NCI-H2171 (cell line): Measurements from ENCODE around the gene TTYH1.

Experiments
- DNase-seq: peaks from one replicate; lab custom pipeline; 2025; lab: John Stamatoyannopoulos, UW

TTYH1 gene

DNA sequence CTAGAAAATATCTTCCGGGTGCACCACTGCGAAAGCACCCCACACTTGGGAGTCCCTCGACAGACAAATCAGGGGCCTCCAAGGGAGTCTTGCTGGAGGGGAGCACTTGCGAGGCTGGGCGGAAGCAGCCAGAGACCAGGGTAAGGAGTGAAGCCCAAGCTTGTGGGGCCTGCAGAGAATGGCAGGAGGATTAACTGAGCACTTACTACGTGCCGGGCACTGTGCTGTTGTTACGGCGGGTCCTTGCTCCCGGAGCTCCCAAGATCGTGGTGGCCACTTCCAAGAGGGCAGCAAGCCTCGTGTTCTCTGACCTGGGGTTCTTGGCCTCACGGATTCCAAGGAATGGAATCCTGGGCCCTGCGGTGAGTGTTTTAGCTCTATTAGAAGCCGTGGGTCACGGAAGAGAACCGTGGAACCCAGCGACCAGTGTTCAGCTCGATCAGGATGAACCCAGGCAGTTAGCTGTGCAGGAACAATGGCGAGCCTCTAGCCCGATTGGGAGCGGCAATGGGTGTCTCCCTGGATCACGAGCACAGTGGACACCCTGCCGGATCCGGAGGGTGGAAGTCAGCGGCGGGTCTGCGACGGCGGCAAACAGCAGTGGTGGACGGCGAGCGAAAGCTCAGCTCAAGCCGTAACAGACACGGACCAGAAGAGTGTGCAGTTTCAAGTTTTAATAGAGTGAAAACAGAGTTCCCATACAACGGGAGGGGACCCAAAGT lies 9.6 kb downstream of the TTYH1 start:
- no peak for DNase-seq

DNA sequence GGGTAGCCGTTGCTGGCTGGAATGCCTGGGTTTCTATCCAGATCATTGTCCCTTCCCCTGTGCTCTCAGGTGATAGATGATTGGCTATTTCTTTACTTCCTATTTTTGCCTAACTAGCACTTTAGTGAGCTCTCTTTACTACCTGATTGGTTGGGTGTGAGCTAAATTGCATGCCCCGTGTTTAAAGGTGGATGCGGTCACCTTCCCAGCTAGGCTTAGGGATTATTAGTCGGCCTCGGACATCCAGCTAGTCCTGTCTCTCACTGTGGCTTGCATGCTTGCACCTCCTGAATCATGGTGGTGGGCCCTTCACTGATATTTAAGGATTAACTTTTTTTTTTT lies 10.1 kb downstream of the TTYH1 start:
- DNase-seq = no peak

DNA sequence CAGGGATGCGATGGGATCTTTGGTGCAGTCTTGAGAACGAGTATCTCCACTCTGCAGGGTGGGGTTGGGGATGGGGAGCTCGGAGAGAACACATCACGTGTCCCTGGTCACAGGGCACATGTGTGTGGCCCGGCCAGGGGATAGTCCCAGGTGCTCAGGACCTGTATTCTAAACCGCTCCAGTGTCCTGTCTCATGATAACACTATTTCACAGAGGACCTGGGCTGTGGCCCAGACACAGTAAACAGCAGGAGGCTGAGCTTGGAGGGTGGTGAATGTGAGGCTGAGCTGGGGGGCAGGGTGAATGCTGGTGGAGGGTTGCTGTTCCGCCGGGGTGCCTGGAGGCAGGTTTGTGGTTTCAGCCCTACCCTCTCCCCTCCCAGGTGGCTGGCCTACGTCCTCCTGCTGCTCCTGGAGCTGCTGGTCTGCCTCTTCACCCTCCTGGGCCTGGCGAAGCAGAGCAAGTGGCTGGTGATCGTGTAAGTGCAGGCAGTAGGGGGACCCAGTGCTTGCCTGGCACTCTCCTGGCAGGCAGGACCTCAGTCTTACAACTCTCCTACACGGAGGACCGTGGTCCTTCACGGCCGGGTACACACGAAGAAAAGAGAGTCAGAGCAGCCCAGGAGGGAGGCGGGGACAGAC lies 11.1 kb downstream of the TTYH1 start:
- DNase-seq = no peak

DNA sequence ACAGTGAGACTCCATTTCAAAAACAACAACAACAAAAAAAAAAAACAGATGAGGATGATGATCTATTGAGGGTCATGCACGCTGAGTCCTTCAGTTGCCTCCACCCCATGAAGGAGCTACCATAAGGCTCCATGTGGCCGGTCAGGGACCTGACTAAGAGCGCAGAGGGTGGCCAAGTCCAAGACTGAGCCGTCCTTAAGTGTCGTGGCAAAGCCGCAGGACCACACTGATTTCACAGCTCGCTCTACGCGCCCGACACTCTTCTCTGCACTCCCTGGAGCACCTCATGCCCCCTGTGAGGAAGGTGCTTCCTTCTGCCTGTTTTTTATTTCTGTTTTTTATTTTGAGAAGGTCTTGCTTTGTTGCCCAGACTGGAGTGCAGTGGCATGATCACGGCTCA lies 12.3 kb downstream of the TTYH1 start:
- no peak for DNase-seq

DNA sequence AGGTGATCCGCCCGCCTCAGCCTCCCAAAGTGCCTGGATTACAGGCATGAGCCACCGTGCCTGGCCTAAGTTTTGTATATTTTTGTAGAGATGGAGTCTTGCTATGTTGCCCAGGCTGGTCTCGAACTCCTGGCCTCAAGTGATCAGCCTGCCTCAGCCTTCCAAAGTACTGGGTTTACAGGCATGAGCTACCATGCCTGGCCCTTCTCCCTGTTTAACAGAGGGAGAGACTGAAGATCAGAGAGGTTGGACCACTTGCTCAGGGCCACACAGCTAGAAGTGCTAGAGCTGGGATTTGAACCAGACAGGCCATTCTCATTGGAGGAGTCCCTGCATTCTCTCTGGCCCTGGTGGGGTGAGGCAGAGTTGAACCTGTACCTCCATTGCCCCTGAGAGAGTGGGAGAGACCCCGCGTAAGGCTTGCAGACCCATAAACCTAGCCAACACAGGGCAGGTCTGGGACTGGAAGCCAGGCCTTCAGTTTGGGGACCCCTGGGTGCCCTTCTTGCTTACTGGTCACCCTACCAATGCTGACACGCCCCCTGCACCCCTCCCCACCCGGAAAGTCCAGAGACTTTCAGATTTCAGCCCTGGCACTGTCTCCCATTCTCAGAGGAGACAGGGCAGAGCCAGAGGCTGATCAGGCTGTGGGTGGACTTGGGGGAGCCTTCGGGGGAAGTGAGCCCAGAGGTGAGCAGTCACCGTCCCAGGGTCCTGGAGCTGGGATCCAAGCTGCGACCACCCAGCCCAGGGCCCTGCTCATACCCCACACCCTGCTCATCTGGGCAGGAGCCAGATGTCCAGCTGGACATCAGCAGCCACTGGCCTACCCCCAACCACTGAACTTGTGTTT lies 13.3 kb downstream of the TTYH1 start:
- no peak for DNase-seq

DNA sequence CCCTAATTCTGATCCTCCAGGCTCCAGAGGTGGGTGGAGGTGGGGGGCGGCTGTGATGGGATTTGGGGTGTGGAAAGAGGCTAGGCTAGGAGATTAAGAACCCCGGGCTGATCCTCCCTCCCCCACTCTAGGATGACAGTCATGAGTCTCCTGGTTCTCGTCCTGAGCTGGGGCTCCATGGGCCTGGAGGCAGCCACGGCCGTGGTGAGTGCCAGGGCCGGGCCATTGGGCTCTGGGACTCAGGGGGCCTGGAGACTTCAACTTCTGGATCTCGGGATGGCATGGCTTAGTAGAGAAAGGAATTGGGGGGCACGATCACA lies 13.9 kb downstream of the TTYH1 start:
- no peak for DNase-seq

DNA sequence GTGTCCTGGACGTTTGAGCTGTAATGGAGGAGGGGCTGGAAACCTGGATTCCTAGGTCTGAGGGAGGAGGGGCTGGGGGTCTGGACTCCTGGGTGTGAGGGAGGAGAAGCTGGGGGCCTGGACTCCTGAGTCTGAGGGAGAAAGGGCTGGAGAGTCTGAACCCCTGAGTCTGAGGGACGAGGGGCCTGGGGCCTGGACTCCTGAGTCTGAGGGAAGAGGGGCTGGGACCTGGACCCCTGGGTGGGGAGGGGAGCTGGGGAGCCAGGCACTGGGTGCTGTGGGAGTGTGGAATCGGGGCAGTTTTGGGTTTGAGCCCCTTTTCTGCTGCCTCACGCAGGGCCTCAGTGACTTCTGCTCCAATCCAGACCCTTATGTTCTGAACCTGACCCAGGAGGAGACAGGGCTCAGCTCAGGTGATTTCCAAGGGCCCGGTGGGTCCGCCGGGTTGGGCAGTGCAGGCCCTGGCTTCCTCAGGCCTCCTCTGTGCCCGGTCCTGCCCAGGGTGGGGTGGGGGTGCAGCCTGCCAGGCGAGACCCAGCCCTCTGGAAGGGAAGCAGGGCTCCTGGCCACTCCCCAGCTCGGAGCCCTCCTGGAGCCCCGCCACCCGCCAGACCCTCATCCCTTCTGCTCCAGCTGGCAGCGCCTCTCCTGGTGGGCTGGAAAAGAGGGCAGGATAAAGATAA lies 14.4 kb downstream of the TTYH1 start:
- DNase-seq = no peak

DNA sequence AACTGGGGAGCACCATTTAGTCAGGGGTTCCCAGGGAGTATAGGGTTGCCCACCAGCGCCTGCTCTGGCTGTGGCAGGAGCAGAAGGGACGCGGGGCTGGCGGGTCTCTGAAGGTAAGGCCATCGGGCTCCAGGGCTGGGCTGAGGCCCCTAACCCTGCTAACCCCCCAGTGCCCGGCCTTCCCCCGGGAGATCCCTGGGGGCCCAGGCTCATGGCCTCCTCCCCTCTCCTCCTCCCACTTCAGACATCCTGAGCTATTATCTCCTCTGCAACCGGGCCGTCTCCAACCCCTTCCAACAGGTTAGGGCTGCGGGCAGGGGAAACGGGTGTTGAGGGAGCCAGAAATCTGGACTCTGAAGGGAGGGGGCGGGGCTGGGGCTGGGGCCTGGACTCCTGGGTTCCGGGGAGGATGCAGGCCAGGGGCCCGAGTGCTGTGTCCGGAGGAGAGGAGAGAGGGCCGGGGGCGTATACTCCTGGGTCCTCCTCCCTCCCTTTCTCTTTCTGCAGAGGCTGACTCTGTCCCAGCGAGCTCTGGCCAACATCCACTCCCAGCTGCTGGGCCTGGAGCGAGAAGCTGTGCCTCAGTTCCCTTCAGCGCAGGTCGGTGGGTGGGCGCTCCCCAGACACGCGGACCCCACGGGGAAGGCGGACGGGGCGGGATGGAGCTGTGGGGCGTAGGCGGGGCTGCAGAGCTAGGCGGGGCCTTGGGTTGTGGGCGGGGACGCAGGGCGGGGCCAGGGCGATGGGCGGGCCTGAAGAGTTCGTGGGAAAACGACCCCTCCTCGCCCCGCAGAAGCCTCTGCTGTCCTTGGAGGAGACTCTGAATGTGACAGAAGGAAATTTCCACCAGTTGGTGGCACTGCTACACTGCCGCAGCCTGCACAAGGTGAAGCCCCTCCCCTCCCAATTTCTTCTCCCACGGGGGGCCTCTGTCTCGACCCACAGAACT lies 15.3 kb downstream of the TTYH1 start:
- DNase-seq = no peak

DNA sequence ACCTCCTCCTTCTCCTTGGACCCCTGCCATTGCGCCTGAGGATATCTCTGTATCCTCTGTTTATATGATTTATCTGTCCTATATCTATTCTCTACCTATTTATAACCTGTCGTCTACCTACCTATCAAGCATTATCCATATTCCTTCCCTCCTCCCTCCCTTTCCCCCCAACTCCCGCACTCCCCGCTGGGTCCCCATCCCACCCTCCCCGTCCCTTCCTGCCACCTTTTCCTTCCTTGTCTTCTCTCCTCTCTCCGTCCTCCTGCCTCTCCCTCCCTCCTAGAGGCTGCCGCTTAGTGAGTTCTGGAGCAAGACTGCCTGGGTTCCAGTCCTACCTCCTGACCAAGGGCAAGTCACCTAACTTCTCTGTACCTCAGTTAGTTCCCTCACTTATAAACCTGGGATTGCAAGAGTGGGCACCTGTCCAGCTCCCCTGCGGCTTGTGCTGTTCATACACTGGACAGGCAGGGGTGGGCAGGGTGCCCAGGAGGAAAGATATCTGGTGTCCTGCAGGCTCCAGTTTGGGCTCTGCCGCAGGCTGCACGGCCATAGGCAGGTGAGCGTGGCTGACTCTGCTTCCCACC lies 16.1 kb downstream of the TTYH1 start:
- DNase-seq = no peak

DNA sequence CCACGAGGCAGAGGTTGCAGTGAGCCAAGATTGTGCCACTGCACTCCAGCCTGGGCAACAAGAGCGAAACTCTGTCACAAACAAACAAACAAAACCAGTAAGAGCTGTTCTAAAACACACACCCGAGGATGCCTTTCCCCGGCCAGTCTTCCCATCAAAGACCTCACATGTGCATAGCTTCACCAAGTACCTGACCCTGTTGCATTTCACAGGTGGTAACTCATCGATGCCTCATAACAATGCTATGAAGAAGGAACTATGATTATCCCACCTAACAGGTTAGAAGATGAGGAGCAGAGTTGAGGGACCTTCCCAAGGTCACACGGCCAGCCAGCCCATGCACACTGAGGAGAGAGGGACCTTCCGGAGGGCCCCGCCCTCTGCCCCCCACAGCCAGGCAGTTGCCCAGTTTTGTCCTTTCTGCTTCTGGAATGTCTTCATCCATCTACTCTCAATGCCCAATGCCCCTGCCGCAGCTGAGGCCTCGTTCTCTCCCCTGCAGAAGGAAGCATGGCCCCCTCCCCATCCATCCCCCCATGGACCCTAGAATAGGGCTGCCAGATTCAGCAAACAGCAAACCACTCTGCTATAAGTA lies 17.0 kb downstream of the TTYH1 start:
- DNase-seq = no peak

DNA sequence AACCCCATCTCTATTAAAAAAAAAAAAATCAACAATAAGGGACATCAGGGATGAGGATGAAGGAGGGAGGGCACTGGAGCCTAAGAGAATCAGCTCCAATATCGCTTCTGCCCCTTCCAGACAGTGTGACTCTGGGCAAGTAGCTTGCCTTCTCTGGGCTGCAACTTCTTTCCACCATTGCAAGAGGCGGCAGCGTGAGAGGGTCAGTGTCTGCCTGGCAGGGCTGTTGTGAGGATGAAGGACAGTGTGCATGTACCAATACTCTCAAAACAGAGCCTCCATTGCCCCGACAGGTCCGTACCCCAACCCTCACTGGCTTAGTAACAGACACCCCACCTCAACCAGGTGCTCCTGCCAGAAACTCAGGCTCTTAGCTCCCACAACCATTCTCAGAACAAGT lies 18.4 kb downstream of the TTYH1 start:
- DNase-seq = no peak

DNA sequence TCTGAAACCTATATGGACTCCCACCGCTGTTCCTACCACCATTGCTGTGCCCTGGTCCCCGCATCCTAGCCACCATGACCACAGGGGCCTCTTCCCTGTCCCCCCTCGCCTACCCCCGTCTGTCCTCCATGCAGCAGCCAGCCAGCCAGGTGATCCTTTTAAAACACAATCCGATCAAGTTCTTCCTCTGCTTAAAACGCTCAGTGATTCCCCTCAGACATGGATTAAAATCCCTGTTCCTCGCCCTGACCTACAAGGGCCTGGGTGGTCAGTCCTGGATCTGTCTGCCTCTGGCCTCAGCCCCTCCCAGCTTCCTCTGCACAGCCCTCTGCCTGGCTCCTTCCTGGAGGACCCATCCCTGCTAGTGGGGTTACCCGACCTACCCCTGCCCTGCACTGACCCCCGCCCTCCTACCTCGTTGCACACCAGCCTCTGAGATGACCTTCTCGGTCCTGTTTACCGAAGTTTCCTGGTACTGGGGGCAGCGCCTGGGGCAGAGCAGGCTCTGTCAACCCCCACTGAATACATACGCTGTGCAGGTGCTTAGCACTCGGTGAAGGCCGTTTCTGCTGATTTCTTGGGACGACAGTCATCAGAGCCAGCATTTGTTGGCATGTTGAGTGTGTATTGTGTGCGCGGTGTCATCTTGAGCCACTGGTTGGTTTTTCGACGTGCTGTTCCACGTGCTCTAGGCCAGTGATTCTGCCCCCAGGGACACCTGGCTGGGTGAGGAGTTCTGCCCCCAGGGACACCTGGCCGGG lies 19.0 kb downstream of the TTYH1 start:
- no peak for DNase-seq

DNA sequence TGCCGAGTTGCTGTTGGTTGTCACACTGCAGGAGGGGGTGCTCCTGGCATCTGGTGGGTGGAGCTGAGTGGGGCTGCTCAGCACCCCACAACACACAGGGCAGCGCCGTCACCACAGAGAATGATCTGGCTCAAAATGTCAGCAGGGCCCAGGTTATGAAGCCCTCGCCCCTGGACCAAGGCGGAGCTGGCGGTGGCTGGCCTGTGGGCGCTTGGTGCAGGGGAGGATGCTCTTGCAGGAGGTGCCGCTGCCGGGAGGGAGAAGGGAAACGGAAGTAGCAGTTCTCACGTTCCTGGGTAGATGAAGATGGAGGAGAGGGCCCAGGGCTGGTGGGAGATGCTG lies 19.6 kb downstream of the TTYH1 start:
- peak; percentile 14 for DNase-seq

DNA sequence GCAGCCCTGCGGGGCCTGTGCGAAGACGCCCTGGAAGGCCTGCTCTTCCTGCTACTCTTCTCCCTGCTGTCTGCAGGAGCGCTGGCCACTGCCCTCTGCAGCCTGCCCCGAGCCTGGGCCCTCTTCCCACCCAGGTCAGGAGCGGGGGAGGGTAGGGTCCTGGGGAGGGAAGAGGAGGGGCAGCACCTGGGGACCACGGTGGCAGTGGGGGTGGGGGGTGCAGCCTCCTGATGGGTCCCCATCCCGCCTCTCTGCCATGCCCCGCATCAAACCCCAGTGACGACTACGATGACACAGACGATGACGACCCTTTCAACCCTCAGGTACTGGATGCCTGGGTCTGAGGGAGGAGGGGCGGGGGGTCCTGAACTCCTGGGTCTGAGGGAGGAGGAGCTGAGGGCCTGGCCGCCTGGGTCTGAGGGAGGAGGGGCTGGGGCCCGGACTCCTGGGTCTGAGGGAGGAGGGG lies 20.3 kb downstream of the TTYH1 start:
- DNase-seq = no peak

DNA sequence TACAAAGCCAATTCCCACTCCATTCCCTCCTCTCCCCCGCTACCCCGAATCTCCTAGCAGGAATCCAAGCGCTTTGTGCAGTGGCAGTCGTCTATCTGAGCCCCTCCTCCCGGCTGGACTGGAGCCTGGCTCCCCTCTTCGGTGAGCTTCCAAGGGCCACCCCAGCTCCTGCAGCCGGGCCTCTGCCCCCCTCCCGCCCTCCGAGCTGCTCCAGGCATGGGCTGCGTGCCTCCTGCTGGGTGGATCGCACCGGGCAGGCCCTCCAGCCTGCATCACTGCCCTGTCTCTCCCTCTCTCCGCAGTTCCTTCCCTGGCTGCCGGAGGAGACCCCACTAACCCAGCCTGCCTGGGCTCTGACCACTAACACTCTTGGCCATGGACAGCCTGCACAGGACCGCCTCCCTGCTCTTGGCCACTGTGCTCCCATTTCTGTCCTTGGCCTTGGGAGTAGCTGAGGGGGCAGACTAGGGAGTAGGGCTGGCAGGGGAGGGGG lies 20.8 kb downstream of the TTYH1 start:
- DNase-seq = no peak

DNA sequence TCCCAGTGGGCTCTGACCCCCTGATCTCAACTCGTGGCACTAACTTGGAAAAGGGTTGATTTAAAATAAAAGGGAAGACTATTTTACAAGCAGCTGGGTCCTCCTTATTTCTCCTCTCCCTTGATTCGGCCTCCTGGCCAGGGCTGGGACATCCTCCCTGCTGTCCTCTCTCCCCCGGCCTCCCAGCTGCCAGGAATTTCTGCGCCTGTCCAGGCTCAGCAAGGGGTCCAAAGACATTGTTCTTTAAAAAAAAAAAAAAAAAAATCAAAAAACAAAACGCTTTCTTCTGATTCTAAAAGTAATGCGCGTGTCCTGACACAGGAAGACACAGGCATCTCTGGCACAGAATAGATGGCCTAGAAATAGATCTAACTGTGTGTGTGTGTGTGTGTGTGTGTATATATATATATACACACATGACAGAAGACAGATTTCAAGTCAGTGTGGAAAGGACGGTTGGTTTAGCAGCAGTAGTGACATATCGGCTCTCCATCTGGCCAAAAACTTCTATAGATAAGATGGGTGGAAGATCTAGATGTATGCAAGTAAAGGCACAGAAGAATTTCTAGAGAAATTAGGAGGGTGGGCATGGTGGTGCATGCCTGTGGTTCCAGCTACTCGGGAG lies 21.5 kb downstream of the TTYH1 start:
- no peak for DNase-seq

DNA sequence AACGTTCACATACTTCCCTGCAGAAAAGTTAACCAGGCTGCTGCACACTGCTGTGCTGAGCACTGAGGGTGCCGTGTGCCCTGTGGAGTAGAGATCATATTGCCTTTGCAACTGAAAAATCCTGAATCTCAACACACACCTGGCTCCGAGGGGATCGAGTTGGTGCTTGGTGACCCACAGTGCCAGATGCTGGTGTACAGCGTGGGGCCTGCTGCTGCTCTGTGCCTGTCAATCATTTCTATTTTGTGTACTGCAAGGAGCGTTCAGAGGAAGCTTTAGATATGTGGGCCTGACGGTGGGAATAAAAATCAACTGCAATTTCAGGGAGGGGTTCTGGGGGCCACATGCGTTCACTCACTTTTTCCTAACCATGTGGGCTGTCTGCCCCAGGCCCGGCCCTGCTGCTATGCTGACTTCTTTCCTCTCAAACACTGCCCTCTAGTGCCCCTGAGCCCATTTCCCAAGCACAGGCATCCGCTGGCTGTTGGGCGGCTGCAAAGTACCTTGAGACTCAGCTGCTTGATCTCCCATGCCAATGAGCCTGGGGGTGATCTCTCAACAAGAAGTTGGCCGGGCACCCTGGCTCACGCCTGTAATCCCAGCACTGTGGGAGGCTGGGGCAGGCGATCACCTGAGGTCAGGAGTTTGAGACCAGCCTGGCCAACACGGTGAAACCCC lies 24.0 kb downstream of the TTYH1 start:
- peak; percentile 37 for DNase-seq

DNA sequence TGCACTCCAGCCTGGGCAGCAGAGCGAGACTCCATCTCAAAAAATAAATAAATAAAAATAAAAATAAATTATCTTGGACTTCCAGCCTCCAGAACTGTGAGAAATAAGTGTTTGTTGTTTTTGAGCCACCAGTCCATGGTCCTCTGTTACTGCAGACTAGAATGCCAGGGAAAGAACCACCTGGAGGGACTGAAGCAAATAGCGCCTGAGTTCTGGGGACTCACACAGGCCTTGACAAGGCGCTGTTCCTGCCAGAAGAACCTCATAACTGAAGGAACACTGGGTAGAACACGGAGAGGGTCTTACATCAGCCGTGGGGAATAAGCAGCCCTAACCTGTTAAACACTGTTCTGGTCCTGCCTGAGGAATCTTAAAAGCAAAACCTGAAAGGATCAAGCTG lies 25.4 kb downstream of the TTYH1 start:
- no peak for DNase-seq

DNA sequence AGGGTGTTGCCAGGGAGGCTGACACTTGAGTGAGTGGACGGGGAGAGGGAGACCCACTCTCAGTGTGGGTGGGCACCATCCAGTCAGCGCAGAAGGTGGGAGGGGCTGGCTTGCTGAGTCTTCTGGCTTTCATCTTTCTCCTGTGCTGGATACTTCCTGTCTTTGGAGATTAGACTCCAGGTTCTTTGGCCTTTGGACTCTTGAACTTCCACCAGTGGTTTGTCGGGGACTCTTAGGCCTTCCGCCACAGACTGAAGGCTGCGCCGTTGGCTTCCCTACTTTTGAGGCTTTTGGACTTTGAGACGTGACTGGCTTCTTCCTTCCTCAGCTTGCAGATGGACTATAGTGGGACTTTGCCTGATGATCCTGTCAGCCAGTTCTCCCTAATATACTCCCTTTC lies 29.5 kb downstream of the TTYH1 start:
- DNase-seq = no peak
